HFF-Myc (cell line): ENCODE measurements around the gene HOXB9.

Experiments
- DNase-seq: peaks from one replicate; pipeline ENCODE4 v3.0.0-alpha.2; 2011; ENCODE audit warnings: low read depth; ENCODE audit errors: extremely low read depth
- H3K4me3 ChIP-seq: replicated peaks from 2 replicates; pipeline ENCODE4 v1.5.1; 2011; ENCODE audit warnings: low read depth, mild to moderate bottlenecking, control low read depth, low read length
- TF ChIP-seq, protein P1 (sequence below): IDR thresholded peaks from 2 replicates; pipeline ENCODE4 v1.5.1; 2012; ENCODE audit warnings: mild to moderate bottlenecking, low read depth, low read length, control low read depth; ENCODE audit errors: missing control alignments

Gene HOXB9

DNA sequence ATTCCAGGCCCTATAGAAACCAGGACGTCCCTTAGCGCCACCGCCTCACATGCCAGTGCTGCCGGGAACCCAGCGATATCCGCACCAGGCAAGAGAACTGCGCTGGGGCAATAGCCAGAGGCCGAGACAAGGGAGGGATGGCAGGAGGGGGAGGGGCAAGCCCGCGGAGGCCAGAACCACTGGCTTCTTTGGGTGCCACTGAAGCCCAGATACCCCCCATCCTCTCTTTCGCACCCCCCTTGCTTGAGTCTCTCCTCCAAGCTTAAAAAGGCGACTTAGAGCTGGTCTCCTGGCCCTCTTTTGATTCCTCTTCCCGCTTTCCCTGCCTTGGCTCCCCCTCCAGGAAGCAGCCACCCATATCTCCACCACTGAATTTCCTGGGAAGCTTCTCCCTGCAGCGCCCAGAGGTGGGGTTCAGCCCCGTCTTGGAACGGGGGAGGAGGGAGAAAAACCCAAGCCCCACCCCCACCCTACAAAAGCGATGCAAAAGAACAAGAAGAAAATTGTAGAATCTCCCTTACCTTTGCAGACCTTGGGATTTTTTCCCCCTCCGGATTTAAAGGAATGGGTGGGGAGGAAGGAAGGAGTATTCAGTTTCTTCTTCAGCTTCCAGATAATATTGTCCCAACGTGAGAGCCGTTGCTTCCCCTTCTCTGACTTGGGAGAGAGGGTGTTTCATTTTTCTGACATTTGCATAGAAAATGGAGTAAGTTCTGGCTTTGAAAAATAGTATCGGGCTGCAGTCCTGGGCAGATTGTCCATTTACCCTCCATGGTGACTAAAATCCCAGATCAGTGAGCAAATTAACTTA, 22.0 kb downstream of the HOXB9 start:
- no peak for DNase-seq
- TF ChIP-seq, protein P1, sequence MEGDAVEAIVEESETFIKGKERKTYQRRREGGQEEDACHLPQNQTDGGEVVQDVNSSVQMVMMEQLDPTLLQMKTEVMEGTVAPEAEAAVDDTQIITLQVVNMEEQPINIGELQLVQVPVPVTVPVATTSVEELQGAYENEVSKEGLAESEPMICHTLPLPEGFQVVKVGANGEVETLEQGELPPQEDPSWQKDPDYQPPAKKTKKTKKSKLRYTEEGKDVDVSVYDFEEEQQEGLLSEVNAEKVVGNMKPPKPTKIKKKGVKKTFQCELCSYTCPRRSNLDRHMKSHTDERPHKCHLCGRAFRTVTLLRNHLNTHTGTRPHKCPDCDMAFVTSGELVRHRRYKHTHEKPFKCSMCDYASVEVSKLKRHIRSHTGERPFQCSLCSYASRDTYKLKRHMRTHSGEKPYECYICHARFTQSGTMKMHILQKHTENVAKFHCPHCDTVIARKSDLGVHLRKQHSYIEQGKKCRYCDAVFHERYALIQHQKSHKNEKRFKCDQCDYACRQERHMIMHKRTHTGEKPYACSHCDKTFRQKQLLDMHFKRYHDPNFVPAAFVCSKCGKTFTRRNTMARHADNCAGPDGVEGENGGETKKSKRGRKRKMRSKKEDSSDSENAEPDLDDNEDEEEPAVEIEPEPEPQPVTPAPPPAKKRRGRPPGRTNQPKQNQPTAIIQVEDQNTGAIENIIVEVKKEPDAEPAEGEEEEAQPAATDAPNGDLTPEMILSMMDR: no peak
- no peak overlapping the region for H3K4me3 ChIP-seq

DNA sequence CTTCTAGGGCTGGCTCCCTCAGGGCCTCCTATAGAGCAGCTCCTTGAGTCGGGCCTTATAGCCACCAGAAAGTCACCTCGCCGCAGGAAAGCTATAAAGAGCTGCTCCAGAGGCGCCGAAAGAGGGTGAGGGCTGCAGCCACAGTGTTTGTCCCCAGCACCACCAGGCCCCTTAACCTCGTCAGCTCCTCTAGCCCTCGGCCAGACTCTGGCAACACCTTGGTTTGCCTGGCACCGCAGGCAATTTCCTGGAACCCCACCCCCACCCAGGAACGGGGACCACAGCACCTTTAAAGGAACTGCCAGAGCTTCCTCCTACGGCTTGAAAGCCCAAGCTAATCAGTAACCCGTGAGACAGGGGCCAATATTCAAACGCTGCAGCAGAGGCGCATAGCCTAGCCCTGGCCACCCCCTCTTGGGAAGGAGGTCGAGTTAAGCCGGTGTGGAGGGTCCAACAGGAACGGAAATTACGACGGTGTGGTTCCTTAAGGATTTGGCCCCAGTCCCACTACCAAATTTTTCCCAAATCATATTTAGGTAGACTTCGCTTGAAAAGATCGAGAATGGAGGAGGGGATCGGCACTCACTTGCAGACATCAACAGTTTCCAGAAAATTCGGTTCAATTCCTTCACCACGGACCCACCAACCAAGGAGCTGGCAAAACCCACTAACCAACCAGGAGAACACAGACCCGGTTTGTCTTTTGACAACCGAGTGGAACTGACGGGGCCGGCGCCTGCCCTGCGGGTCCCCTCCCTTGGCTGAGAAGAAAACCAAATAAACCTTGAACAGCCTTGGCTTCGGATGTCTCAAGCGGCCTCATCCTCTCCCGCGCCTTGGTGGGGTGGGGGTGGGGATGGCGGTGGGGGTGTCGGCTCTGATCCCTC, 24.4 kb downstream of the HOXB9 start:
- TF ChIP-seq, protein P1: no peak
- DNase-seq: no peak
- H3K4me3 ChIP-seq: no peak overlapping the region

DNA sequence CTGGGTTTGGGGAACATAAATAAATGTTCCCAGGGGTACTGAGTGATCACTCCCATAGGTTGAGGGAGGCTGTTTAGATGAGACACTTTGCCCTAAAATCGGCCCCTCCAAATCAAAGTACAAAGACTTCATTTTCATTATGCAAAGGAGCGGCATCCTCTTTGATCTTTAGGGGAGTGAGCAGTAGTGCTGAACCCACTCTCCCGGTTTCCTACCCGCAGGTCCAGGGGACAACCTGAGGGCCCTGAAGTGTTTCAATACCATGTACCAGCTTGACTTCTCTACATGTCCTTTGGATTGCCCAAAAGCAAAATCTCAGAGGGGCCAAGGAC, 25.0 kb downstream of the HOXB9 start:
- TF ChIP-seq, protein P1: no peak
- H3K4me3 ChIP-seq: no peak overlapping the region
- DNase-seq: no peak

DNA sequence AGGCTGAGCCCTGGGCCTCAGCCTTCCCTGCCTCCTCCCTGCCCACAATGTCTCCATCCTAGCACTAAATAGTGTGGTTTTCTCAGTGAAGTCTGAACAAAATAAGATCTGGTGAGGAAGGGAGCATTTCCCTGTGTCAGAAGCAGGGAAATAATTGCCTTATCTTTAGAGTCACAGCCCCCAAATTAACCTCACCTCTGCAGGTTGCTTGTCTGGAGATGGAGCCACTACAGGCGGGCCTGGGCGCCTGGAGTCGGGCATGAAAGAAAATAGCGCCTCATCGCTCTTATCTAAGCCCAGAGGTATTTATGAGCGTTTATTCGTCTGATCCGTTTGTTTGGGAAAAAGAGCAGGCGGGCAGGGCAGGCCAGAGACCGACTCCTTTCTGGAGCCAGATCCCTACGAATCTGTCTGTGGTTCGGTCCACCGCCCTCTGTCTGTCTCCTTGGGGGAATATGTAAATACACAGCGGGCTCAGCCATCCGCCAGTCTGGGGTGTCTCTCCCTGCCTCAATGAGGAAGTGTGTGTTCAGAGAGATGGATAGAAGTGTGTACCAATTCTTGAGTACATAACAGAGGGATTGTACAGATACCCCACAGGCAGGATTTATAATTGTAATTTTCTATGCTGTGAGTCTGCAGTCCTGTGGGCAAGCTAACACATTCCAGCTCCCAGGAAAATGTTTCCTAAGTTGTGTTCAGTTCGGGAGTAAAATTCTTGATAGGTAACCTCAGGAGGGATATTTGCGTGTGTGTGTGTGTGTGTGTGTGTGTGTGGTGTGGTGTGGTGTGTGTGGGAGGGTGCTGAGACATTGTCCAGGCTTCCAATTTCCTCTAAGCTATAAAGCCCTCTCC, 25.7 kb downstream of the HOXB9 start:
- no peak for DNase-seq
- H3K4me3 ChIP-seq: no peak overlapping the region
- TF ChIP-seq, protein P1: no peak

DNA sequence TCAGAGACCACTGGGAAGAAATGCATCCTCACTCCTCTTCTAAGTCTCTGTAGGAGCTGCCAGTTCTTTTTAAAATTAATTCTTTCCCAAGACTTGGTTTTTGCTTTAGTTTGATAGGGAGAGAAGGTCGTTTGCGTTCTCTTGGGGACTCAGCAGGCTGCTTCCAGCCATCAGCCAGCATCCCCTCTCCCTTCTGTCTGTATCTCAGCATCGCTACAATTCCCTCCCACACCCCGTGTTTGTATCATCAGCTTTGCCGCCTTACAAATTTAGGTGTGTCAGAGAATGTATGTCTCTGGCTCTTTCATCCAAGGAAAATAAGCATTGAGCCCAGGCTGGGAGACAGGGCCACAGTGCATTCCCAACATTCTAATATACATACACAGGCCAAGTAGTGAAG, 26.8 kb downstream of the HOXB9 start:
- H3K4me3 ChIP-seq: no peak overlapping the region
- TF ChIP-seq, protein P1: no peak

DNA sequence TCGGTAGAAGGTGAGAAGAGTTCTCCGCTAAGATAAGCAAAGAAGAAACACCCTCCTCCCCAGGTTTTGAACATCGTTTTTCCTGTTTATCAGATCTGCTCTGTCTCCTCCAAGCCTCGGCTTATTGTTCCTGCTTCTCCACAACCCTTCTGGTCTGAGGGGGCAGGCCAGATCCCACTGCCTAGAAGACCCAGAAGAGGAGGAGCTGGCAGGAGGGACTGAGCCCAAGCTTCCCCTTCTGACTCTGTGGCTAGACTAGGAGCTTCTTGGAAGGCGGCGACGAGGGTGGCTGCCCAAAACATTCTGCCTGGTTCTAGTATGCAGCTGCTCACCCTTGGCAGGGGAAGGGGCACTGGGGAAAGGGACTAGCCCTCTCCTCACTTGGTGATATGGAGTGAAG, 27.4 kb downstream of the HOXB9 start:
- DNase-seq: no peak
- TF ChIP-seq, protein P1: no peak
- H3K4me3 ChIP-seq: no peak overlapping the region

More for the DNA sequence above, 26.8 kb downstream of the HOXB9 start:
- no peak for DNase-seq
